Calu3 (cell line): ENCODE data around the gene IFT88. TPM values are rescaled to one million over a fixed set of nuclear protein-coding genes. Genes with fewer than 3 reads are reported as not detected.

Source experiments
- BruUV-seq: library from RNA; stranded (reverse); fragments of 400-500 nt; replicated peaks from 2 replicates; lab custom pipeline; 2021; lab: Mats Ljungman, UMichigan
- CTCF ChIA-PET: fragments of 300-600 bp; sonication (Branson Sonifier 250); formaldehyde crosslinking; loops from one replicate; lab custom pipeline; 2022; ENCODE audit warnings: antibody characterized with exemption; lab: Charles Lee
- DNase-seq: peaks from one replicate; pipeline ENCODE4 v3.0.0; 2022
- H3K27ac Mint-ChIP-seq: one replicate; pipeline ENCODE4 v1.8.0; 2022; ENCODE audit warnings: mixed read lengths; ENCODE audit not compliant: unreplicated experiment
- H3K27me3 Mint-ChIP-seq: one replicate; pipeline ENCODE4 v1.8.0; 2022; ENCODE audit warnings: mixed read lengths; ENCODE audit not compliant: unreplicated experiment
- H3K36me3 Mint-ChIP-seq: one replicate; pipeline ENCODE4 v1.8.0; 2022; ENCODE audit warnings: mild to moderate bottlenecking, moderate library complexity, mixed read lengths; ENCODE audit not compliant: insufficient read depth, unreplicated experiment
- H3K4me1 Mint-ChIP-seq: one replicate; pipeline ENCODE4 v1.8.0; 2022; ENCODE audit warnings: mild to moderate bottlenecking, low read depth, mixed read lengths; ENCODE audit not compliant: unreplicated experiment
- H3K4me3 Mint-ChIP-seq: one replicate; pipeline ENCODE4 v1.8.0; 2022; ENCODE audit warnings: mild to moderate bottlenecking, low read depth, moderate library complexity, mixed read lengths; ENCODE audit not compliant: unreplicated experiment
- H3K9me3 Mint-ChIP-seq: one replicate; pipeline ENCODE4 v1.8.0; 2022; ENCODE audit warnings: low read depth, mixed read lengths; ENCODE audit not compliant: unreplicated experiment
- intact Hi-C: fragments of 100-400 bp; cut with micrococcal nuclease; formaldehyde crosslinking; loops from one replicate; pipeline ENCODE4 v1.10.0; 2022; ENCODE audit not compliant: unreplicated experiment
- total RNA-seq: library from RNA; stranded (reverse); gene quantifications from 2 replicates; pipeline ENCODE4 v1.2.3, GENCODE V29; 2022
- TF ChIP-seq, protein P1 (sequence below): fragments of 200-600 bp; IDR thresholded peaks from one replicate; pipeline ENCODE4 v1.8.0; 2022; ENCODE audit warnings: antibody characterized with exemption; ENCODE audit not compliant: unreplicated experiment

IFT88 gene
- total RNA-seq, 1 experiment from 2014 or later: 13.6 TPM

DNA sequence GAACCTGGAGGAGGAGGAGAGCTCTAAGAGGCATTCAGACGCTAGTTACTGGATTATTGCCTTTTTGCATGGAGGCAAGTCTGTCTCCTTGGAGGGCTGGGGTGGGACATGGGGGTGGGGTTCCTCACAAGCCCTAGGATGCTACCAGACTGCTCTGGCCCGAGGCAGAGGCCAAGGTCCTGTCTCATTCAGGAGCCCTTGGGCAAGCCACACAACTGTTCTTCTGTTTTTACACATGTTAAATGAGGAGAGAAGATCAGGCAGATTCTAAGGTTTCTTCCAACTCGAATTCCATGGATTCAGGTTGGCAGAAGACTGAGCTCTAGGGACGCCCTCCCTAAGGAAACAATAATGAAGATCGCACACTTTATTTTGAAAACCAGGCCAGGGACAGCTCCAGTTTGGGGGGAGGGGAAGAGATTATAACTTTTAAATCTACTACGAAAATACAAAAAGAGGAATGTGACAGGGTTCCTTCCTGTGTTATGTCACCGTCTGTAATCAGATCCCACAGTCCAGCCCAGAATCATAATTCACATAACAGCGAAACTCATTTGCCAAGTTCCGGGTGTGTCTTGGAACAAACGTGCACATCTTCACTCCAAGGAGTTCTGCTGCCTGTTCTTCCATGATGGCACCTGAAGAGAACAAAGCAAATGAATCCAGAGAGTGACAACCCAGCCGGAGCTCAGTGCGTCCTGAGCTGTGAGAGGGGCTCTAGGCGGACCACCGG lies 161.8 kb downstream of the IFT88 start:
- H3K27me3 Mint-ChIP-seq: no peaks in the 10 kb centered on the region
- intact Hi-C loops: no loop called here
- H3K4me3 Mint-ChIP-seq: no peak overlapping the region
- no peaks in the 10 kb centered on the region for H3K4me1 Mint-ChIP-seq
- no peaks in the 10 kb centered on the region for H3K9me3 Mint-ChIP-seq
- CTCF ChIA-PET: no interaction called here
- BruUV-seq: no TSS peak
- DNase-seq: no peak
- H3K36me3 Mint-ChIP-seq: no peaks in the 10 kb centered on the region
- H3K27ac Mint-ChIP-seq: no peak overlapping the region
- TF ChIP-seq, protein P1, sequence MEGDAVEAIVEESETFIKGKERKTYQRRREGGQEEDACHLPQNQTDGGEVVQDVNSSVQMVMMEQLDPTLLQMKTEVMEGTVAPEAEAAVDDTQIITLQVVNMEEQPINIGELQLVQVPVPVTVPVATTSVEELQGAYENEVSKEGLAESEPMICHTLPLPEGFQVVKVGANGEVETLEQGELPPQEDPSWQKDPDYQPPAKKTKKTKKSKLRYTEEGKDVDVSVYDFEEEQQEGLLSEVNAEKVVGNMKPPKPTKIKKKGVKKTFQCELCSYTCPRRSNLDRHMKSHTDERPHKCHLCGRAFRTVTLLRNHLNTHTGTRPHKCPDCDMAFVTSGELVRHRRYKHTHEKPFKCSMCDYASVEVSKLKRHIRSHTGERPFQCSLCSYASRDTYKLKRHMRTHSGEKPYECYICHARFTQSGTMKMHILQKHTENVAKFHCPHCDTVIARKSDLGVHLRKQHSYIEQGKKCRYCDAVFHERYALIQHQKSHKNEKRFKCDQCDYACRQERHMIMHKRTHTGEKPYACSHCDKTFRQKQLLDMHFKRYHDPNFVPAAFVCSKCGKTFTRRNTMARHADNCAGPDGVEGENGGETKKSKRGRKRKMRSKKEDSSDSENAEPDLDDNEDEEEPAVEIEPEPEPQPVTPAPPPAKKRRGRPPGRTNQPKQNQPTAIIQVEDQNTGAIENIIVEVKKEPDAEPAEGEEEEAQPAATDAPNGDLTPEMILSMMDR: no peak

DNA sequence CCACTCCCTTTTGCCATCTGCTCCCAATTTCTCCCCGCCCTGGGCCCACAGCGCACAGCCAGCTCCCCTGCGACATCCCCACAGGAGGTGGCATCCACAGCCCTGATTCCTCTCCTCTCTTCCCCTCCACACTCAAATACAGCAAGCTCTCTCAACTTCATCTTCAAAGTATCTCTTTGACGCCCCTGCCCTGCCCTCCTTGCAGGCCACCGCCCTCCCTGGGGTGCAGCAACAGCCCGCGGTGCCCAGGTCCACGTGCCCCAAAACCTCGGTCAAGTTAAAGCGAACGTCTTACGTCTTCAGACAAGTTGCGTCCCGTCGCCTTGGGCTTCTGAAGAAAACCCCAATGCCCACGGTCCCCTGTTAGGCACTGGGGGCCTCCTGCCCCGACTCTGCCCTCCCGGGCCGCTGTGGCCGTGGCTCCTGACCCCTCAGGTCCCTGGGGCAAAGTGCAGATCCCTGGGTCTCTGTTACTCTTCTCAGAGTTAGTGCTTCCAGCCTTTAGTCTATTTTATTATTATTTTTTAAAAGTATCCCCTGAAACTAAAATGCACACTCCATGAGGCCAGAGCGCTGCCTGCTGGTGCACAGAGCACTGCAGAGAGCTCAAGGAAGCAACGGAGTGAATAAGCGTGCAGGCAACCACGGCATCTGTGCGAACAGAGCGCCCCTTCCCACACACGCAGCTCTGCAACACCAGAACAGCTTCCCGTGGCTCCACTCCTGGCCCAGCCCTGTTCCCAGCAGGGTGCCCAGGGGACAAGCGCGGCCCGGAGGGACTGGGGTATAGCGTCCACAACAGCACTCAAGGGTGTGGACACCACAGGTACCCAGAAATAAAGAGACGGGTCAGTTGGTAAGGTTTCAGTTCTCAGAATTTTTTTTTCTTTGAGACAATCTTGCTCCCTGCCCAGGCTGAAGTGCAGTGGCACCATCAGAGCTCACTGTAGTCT lies 163.0 kb downstream of the IFT88 start:
- Mint-ChIP-seq H3K36me3 (no peaks in the 10 kb centered on the region), H3K27me3 (no peaks in the 10 kb centered on the region), H3K9me3 (no peaks in the 10 kb centered on the region), H3K4me3 (no peak overlapping the region), H3K27ac (no peak overlapping the region), H3K4me1 (no peaks in the 10 kb centered on the region)
- CTCF ChIA-PET: no interaction called here
- TF ChIP-seq, protein P1: no peak
- intact Hi-C loops: no loop called here
- DNase-seq: no peak
- BruUV-seq: no TSS peak

GRCh38 chr13:20738616-20739015 lies 171.7 kb downstream of the IFT88 start:
- DNase-seq: no peak
- Mint-ChIP-seq H3K27ac (no peak overlapping the region), H3K36me3 (no peaks in the 10 kb centered on the region), H3K27me3 (no peaks in the 10 kb centered on the region), H3K4me3 (no peak overlapping the region), H3K4me1 (no peaks in the 10 kb centered on the region), H3K9me3 (no peaks in the 10 kb centered on the region)
- no TSS peak for BruUV-seq
- TF ChIP-seq, protein P1: no peak
- CTCF ChIA-PET: interaction anchor here (0.6 kb wide), 1 partner anchor 701 kb away, joined by 5 read pairs; no protein-coding TSS in a partner anchor
- intact Hi-C loops: no loop called here

- H3K27me3 Mint-ChIP-seq: no peaks in the 10 kb centered on the region
- CTCF ChIA-PET: no interaction called here
- no peak overlapping the region for H3K27ac Mint-ChIP-seq
- intact Hi-C loops: no loop called here
- TF ChIP-seq, protein P1: no peak
- no peak for DNase-seq
- no peaks in the 10 kb centered on the region for H3K4me1 Mint-ChIP-seq
- no peak overlapping the region for H3K4me3 Mint-ChIP-seq
- H3K36me3 Mint-ChIP-seq: no peaks in the 10 kb centered on the region
- BruUV-seq: no TSS peak
- no peaks in the 10 kb centered on the region for H3K9me3 Mint-ChIP-seq
Observed at GRCh38 chr13:20740021-20740420, 173.1 kb downstream of the IFT88 start.

Other genes with a start within 250 kb of the IFT88 start
- gene CRYL1, start 41.3 kb upstream of the IFT88 start, total RNA-seq: 12.2 TPM in 2 replicates
- 0.39 and 1.3 TPM in 2 replicates for gene IL17D, start 136.5 kb downstream of the IFT88 start, total RNA-seq
- gene EEF1AKMT1, start 206.8 kb downstream of the IFT88 start, total RNA-seq: 4.6 and 6.0 TPM in 2 replicates